HL-60 (cell line): ENCODE data around the gene R3HDM2.

Experiments used
- DNase-seq, 2 experiments: peaks; one replicate each; pipeline ENCODE4 v3.0.0-alpha.2; 2010 to 2020; ENCODE audit warnings: low read depth in 1 of 2, low spot score in 1 of 2
- H3K27ac ChIP-seq: fragments of 250-450 bp; sonication (Bioruptor Pico); replicated peaks from 2 replicates; pipeline ENCODE4 v1.5.1; 2020; ENCODE audit warnings: mild to moderate bottlenecking, moderate library complexity
- H3K27me3 ChIP-seq: fragments of 250-450 bp; sonication (Bioruptor Pico); 2 replicates; pipeline ENCODE4 v1.5.1; 2021; ENCODE audit warnings: mild to moderate bottlenecking, moderate library complexity; ENCODE audit not compliant: insufficient read depth, poor library complexity, severe bottlenecking
- H3K4me3 ChIP-seq: replicated peaks from 2 replicates; pipeline ENCODE4 v1.5.1; 2011; ENCODE audit warnings: mild to moderate bottlenecking, control low read depth, low read length; ENCODE audit not compliant: insufficient read depth
- GABPA ChIP-seq: IDR thresholded peaks from 2 replicates; pipeline ENCODE4 v1.6.1; 2012; ENCODE audit warnings: low read depth
- POLR2AphosphoS5 ChIP-seq: IDR thresholded peaks from 2 replicates; pipeline ENCODE4 v1.6.1; 2012; ENCODE audit warnings: low read depth
- REST ChIP-seq: IDR thresholded peaks from 2 replicates; pipeline ENCODE4 v1.6.1; 2012; ENCODE audit warnings: low read depth; ENCODE audit not compliant: insufficient replicate concordance
- SPI1 ChIP-seq: IDR thresholded peaks from 2 replicates; pipeline ENCODE4 v1.6.1; 2012; ENCODE audit warnings: low read depth, mild to moderate bottlenecking, borderline replicate concordance
- TF ChIP-seq, protein P1 (sequence below): IDR thresholded peaks from one replicate; pipeline ENCODE4 v1.5.1; 2011; ENCODE audit warnings: low read length, control low read depth, inconsistent platforms; ENCODE audit not compliant: insufficient read depth

R3HDM2 gene

GRCh38 chr12:57355734-57356133 lies 75.1 kb downstream of the R3HDM2 start:
- H3K4me3 ChIP-seq: no peak overlapping the region
- no peaks in the 10 kb centered on the region for H3K27me3 ChIP-seq
- no peak overlapping the region for H3K27ac ChIP-seq
- no peak for DNase-seq
- TF ChIP-seq GABPA (no peak), REST (no peak), SPI1 (no peak), POLR2AphosphoS5 (no peak)
- TF ChIP-seq, protein P1, sequence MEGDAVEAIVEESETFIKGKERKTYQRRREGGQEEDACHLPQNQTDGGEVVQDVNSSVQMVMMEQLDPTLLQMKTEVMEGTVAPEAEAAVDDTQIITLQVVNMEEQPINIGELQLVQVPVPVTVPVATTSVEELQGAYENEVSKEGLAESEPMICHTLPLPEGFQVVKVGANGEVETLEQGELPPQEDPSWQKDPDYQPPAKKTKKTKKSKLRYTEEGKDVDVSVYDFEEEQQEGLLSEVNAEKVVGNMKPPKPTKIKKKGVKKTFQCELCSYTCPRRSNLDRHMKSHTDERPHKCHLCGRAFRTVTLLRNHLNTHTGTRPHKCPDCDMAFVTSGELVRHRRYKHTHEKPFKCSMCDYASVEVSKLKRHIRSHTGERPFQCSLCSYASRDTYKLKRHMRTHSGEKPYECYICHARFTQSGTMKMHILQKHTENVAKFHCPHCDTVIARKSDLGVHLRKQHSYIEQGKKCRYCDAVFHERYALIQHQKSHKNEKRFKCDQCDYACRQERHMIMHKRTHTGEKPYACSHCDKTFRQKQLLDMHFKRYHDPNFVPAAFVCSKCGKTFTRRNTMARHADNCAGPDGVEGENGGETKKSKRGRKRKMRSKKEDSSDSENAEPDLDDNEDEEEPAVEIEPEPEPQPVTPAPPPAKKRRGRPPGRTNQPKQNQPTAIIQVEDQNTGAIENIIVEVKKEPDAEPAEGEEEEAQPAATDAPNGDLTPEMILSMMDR: no peak

GRCh38 chr12:57352166-57352565 lies 78.7 kb downstream of the R3HDM2 start:
- H3K4me3 ChIP-seq: no peak overlapping the region

GRCh38 chr12:57347284-57347683 lies 83.6 kb downstream of the R3HDM2 start:
- DNase-seq: no peak
- H3K4me3 ChIP-seq: no peak overlapping the region
- TF ChIP-seq POLR2AphosphoS5 (no peak), GABPA (no peak), SPI1 (no peak), REST (no peak)
- TF ChIP-seq, protein P1: no peak

More at GRCh38 chr12:57352166-57352565, 78.7 kb downstream of the R3HDM2 start:
- H3K27ac ChIP-seq: no peak overlapping the region
- no peak for DNase-seq
- no peaks in the 10 kb centered on the region for H3K27me3 ChIP-seq
- TF ChIP-seq GABPA (no peak), REST (no peak), POLR2AphosphoS5 (no peak), SPI1 (no peak)
- TF ChIP-seq, protein P1: no peak

More at GRCh38 chr12:57347284-57347683, 83.6 kb downstream of the R3HDM2 start:
- H3K27me3 ChIP-seq: no peaks in the 10 kb centered on the region
- no peak overlapping the region for H3K27ac ChIP-seq
